Lower leg skin (tissue), 3 donors: Measurements from ENCODE around the gene ARHGEF2.

ENCODE experiments used
- CTCF ChIP-seq, 3 donors: fragments of 450-650 bp; IDR thresholded peaks; one replicate each; pipeline ENCODE4 v1.5.1; 2016; ENCODE audit warnings: antibody characterized with exemption in 3 of 3, mild to moderate bottlenecking in 3 of 3, moderate library complexity in 2 of 3
- POLR2A ChIP-seq, 2 donors: fragments of 450-650 bp; IDR thresholded peaks; one replicate each; pipeline ENCODE4 v1.6.1; 2016 to 2017; ENCODE audit warnings: antibody characterized with exemption in 2 of 2, mild to moderate bottlenecking in 1 of 2, moderate library complexity in 1 of 2

GRCh38 chr1:155993595-155993994 lies 15.2 kb upstream of the ARHGEF2 start:
- TF ChIP-seq CTCF (IDR thresholded peaks at IDR 0.05) (no peak), POLR2A (IDR thresholded peaks at IDR 0.05) (no peak)
